HTERT RPE-1 (cell line): Measurements from ENCODE around the gene MYL5.
"Not testable (repeated sequence)": the region's sequence is repeated elsewhere in the genome, so short reads cannot be mapped to it uniquely, and the experiment has no call there.

Experiments used
- in situ Hi-C: fragments of 300-500 bp; cut with MboI; formaldehyde crosslinking; loops from 4 replicates; pipeline ENCODE4 v1.14.3; 2020; ENCODE audit warnings: low sequenced_read_pairs

Gene MYL5

DNA sequence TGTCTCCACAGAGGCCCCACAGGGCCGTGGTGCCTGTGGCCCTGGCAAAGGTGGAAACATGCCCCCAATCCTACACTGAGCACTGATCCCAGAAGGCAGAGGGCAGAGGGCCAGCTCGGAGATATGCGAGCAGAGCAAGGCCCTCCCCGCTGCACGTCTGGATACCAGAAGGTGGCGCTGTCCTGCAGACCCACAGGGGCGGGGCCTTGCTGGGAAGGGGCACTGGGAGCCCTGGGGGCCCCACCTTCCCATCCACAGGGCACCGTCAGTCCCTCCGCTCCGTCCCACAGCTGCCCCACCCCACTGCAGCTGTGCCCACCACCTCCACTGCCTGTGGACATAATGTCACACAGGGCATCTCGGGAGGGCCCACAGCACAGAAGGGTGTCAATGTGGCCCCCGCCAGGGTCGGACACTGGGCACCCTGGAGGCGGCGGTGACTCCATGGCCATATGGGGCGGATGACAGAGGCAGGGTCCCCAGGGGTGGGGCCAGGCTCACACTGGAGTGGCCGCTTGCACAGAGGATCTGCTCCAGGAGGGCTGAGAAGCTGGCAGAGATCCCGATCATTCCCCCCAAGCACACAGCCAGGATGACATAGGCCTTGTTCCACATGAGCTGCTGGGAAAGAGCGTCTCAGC, 9.8 kb downstream of the MYL5 start:
- in situ Hi-C loops: no loop called here

GRCh38 chr4:684623-685327, 10.4 kb downstream of the MYL5 start:
- in situ Hi-C loops: no loop called here

- in situ Hi-C loops: no loop called here
Observed at GRCh38 chr4:685679-686412, 11.5 kb downstream of the MYL5 start.

DNA sequence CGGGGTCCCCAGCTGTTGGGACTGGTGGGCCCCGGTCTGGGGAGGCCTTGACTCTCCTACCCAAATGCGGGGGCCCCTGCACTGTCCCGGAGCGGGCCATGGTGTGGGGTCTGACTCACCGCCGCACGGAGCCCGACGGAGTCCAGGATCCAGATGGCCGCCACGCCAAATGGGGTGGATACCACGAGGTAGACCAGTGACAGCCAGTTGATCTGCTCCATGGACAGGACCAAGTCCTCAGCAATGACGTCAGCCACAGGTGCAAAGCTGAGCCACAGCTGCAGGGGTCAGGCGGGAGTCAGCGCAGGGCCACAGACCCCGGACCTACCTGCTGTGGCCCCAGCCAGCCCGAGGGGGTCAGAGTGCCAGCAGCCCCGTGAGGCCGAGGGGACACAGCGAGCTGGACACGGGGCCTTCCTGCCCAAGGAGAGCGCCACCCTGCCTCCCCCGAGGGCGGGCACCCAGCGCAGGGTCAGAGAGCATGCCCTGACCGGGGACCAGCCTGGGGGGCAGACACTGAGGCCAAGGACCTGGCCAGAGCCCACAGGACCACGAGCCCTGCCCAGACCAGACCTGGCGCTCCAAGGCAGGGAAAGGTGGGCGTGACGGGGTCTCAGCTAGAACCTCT, 12.2 kb downstream of the MYL5 start:
- in situ Hi-C loops: no loop called here

DNA sequence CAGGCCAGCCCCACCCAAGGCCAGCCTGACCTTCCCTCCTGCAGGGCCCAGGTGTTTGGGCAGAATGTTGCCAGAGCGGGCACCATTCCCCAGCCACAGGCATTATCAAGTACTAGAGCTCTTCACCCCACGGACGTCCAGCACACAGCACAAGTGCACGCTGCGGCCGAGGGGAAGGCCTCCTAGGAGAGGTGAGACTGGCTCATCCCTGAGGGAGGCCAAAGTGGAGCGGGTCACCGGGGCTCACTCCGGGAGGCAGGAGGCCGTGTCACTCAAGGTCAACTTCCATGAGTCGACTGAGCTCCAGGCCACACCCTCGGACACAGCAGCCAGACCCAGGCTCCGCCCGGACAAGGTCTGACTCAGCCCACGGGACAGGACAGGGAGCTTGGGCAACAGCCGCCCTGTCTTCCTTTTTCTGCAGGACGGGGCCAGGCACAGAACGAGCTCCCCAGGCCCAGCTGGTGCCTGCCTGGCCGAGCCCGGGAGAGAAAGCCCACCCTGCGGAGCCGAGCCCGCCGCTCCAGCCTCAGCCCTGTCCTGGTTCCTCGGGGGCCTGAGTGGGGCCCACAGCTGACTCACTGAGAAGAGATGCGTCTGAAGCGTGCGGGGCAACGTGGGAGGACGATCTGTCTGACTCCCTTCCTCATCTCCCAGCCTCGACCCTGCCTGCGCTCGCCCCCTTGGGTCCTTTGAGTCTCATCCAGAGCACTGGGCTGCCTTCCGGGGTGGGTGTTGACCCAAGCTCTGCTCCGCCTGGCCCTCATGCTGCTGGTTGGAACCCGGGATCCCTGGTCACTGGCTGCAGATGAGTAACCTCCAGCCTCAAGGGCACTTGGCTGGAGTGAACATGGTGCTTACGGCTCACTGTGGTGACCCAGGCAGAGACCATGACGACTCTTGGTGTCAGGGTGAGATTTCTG, 13.0 kb downstream of the MYL5 start:
- in situ Hi-C loops: no loop called here

DNA sequence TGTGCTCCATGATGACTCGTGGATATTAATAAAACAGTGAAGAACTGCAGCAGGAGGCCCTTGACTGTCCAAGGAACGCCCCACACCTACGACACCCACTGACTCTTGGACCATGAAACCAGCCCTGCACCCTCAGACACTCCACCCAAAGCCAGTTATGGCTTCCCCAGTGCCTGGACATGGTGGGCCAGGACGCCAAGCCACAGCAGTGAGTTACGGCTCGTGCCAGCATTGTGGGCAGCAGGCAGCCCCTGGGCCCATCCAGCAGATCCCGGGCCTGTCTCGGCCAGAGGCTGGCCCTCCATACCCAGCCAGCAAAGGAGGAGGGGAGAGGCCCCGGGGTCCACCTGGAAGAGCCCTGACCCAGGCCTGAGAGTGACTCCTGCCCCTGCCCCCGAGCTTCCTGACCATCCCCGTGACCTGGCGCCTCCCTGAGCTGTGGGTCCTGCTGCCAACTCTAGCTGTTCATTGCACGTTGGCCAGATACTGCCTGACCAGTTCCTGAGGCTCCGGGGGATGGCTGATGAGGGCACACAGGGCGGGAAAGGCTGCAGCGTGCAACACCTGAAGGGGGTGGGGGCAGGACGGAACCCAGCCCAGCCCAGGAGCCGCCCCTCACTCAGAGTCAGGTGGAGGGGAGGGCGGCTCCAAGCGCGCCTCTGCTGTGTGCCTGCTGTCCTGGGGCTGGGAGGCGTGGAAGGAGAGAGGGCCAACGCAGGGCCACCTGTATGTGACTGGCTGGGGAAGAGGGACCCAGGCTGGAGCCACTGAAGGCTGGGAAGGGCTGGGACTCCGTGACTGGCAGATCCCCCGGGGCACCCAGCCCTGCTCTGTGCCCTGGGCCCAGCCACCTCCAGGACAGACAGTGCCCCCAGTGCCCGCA, 13.9 kb downstream of the MYL5 start:
- in situ Hi-C loops: no loop called here

- in situ Hi-C loops: no loop called here
Observed at GRCh38 chr4:688854-689681, 14.7 kb downstream of the MYL5 start, which contains the start of gene SLC49A3. TSS of gene SLC49A3 (minus strand) at chr4:689151. CDS start at chr4:689127, 24 bp downstream.

DNA sequence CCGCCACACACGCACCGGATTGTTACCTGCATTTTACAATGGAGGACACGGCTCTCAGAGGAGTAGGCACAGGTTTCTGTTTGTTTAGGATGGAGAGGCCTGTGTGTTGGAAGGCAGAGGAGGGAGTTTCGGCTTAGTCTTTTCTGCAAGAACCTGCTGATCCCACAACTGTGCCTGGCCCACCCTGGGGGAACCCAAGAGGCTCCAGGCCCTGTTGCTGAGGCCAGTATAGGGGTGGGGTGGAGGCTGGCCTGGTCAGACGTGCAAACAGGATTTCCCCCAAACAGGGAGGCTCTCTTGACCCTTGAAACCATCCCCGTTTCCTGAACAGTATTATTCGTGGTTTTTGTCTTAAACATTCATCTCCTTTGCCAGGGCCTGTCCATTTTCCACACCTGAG, 15.4 kb downstream of the MYL5 start:
- in situ Hi-C loops: no loop called here

GRCh38 chr4:692771-693554, 18.6 kb downstream of the MYL5 start:
- in situ Hi-C loops: no loop called here

- in situ Hi-C loops: not testable (repeated sequence)
Observed at GRCh38 chr4:694341-694940, 20.1 kb downstream of the MYL5 start.

DNA sequence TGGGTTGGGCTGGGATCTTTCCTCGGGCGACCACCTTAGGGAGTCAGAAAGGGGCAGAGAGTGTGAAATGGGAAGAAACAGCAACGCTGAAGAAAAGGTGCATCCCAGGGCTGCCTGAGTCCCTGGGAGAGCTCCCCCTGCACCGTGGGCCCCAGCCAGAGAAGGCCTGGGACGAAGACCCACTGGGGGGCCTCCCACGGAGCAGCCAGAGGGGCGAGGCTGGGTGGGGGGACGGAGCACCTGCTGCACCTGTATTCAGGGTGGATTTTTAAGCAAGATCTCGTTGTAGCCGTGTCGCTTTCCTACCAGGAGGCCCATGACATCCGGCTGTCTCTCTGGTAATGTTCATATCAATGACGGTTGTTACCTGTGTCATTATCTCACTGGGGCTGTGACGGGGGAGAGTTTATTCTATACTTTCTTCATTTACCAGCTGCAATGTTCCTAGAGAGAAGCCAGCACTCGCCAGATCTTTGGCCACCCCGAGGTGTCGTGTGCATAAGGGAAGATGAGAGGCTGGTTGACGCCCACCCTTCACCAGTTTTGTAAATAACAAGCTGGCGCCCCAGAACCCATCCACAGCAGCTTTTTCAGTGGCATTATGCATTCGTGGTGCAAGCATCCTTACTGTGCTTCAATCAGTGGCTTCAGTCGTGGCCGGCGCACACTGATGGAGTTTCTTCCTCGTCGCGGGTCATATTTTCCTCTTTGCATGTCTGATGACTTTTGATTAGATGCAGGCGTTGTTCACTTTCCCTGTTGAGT, 25.7 kb downstream of the MYL5 start:
- in situ Hi-C loops: no loop called here

- in situ Hi-C loops: no loop called here
Observed at GRCh38 chr4:700587-701264, 26.4 kb downstream of the MYL5 start.

DNA sequence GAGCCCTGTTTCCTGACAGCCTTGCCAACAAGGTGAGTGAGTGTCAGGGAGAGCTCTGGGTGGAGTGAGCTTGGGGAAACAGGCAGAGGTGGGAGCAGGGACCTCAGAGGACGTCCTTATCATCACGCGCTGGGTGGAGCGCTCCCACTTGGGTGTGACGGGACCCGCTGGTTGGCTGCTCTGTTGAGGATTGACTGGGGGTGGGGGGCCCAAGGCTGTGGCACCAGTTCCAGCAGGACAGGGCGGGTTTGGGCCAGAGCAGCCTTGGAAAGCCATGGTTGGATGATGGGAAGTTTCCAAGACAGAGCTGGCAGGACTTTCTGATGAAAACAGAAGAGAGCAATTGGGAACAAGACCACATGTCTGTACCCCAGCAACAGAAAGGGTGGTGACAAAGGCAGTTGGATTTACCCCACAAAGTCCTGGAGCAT, 28.3 kb downstream of the MYL5 start:
- in situ Hi-C loops: no loop called here

- in situ Hi-C loops: no loop called here
Observed at GRCh38 chr4:703336-704197, 29.2 kb downstream of the MYL5 start.
